Hepatocyte (in vitro differentiated cells): Measurements from ENCODE around the gene FOCAD. TPM values are rescaled to one million over a fixed set of nuclear protein-coding genes. Genes with fewer than 3 reads are reported as not detected.

Source experiments
- DNase-seq: peaks from one replicate; pipeline ENCODE4 v3.0.0-alpha.2; 2016; ENCODE audit warnings: low spot score
- H2AFZ ChIP-seq: fragments of 200-600 bp; sonication (generic); 2 replicates; pipeline ENCODE4 v1.6.0; 2016; ENCODE audit warnings: antibody characterized with exemption, mild to moderate bottlenecking
- H3K27ac ChIP-seq: fragments of 200-600 bp; sonication (generic); 2 replicates; pipeline ENCODE4 v1.5.1; 2016; ENCODE audit warnings: mild to moderate bottlenecking
- H3K27me3 ChIP-seq: fragments of 200-600 bp; sonication (generic); 2 replicates; pipeline ENCODE4 v1.6.1; 2016
- H3K36me3 ChIP-seq: fragments of 200-600 bp; sonication (generic); replicated peaks from 2 replicates; pipeline ENCODE4 v1.5.1; 2016; ENCODE audit warnings: low read depth; ENCODE audit not compliant: insufficient read depth
- H3K4me1 ChIP-seq: fragments of 200-600 bp; sonication (generic); 2 replicates; pipeline ENCODE4 v1.5.1; 2016; ENCODE audit warnings: mild to moderate bottlenecking, moderate library complexity; ENCODE audit not compliant: insufficient read depth
- H3K4me2 ChIP-seq: fragments of 200-600 bp; sonication (generic); 2 replicates; pipeline ENCODE4 v1.6.0; 2016
- H3K4me3 ChIP-seq: fragments of 200-600 bp; sonication (generic); 2 replicates; pipeline ENCODE4 v1.5.1; 2016; ENCODE audit warnings: mild to moderate bottlenecking
- H3K79me2 ChIP-seq: fragments of 200-600 bp; sonication (generic); 2 replicates; pipeline ENCODE4 v1.6.0; 2017; ENCODE audit warnings: mild to moderate bottlenecking
- H3K9me2 ChIP-seq: fragments of 200-600 bp; sonication (generic); replicated peaks from 2 replicates; pipeline ENCODE4 v1.6.0; 2017; ENCODE audit warnings: mild to moderate bottlenecking; ENCODE audit not compliant: insufficient read depth
- H3K9me3 ChIP-seq: fragments of 200-600 bp; sonication (generic); 2 replicates; pipeline ENCODE4 v1.5.1; 2016; ENCODE audit warnings: low read depth, mild to moderate bottlenecking
- H4K20me1 ChIP-seq: fragments of 200-600 bp; sonication (generic); 2 replicates; pipeline ENCODE4 v1.6.0; 2016; ENCODE audit warnings: mild to moderate bottlenecking; ENCODE audit not compliant: insufficient read depth, poor library complexity, severe bottlenecking
- EZH2 ChIP-seq: fragments of 200-600 bp; sonication (generic); IDR thresholded peaks from 2 replicates; pipeline ENCODE4 v1.6.1; 2016; ENCODE audit warnings: antibody characterized with exemption, mild to moderate bottlenecking, borderline replicate concordance
- EZH2phosphoT487 ChIP-seq: fragments of 200-600 bp; sonication (generic); IDR thresholded peaks from one replicate; pipeline ENCODE4 v1.6.1; 2018; ENCODE audit warnings: antibody characterized with exemption, mild to moderate bottlenecking, low read depth, moderate library complexity; ENCODE audit not compliant: unreplicated experiment, severe bottlenecking
- WGBS: methylation state at CpG from one replicate; pipeline ENCODE4 v1.1.6; 2016; ENCODE audit warnings: low lambda C conversion rate; ENCODE audit errors: missing lambda C conversion rate; 5-methylcytosine and 5-hydroxymethylcytosine counted together
- polyA plus RNA-seq: library from polyadenylated mRNA; unstranded; fragments of >200 nt; fragmentation: Nextera tagmentation; extraction: Ambion mirVana; gene quantifications from 2 replicates; pipeline ENCODE4 v1.2.1, GENCODE V29; 2016
- total RNA-seq: library from RNA; depleted of rRNA; stranded (reverse); fragments of >200 nt; gene quantifications from 2 replicates; pipeline ENCODE4 v1.2.3, GENCODE V29; 2014
- TF ChIP-seq, protein P1 (sequence below): fragments of 200-600 bp; sonication (generic); IDR thresholded peaks from 2 replicates; pipeline ENCODE4 v1.5.1; 2016; ENCODE audit warnings: antibody characterized with exemption, mild to moderate bottlenecking; ENCODE audit not compliant: poor library complexity

Gene FOCAD
- total and polyA plus RNA-seq, 2 experiments from 2014 or later, result 21.7 to 54.1 TPM

DNA sequence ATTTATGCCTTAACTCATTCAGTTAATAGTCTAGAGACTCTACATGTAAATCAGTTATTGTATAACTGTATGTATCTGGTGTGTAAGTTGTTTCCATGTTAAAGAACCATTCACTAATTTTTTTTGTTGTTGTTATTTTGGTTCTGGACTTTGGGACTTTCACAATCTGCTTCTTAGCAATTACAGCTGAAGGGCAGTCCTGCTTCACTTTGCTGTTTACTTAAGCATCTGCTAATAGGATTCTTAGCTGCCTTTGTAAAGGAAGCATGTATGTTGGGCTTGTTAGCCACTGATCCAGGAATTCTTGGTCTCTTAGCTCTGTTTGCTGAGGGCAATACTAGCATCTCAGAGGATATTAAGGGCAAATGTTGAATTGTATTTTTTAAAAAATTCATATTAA is 97.0 kb downstream of the FOCAD start:
- H3K9me3 ChIP-seq, result no peaks in the 10 kb centered on the region
- H3K27ac ChIP-seq, result no peak overlapping the region

DNA sequence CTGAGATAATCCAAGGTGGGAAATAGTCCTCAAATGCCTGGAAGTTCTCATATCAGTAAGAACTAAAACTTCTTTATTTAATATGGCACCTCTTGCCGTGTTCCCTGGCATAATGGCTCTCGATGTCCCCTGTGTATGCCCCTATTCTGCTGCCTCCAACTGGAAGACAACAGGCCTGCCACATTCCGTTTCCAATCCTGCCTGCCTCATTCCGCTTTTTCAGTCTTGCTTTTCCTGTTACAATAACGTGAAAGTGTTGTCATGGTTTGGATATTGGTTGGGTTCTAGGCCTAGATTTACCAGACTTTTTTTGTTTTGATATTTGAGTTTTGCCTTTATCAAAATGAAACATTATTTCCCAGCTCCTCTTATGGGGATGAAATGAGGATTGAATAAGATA is 98.2 kb downstream of the FOCAD start:
- Histone ChIP-seq H3K27ac (no peak overlapping the region), H3K4me2 (no peak overlapping the region), H3K9me2 (no peaks in the 10 kb centered on the region), H3K27me3 (no peaks in the 10 kb centered on the region), H3K4me1 (no peaks in the 10 kb centered on the region), H3K9me3 (no peaks in the 10 kb centered on the region), H3K4me3 (no peak overlapping the region), H4K20me1 (no peaks in the 10 kb centered on the region), H3K79me2 (no peaks in the 10 kb centered on the region), H3K36me3 (no peaks in the 10 kb centered on the region), H2AFZ (no peak overlapping the region)
- TF ChIP-seq, protein P1, sequence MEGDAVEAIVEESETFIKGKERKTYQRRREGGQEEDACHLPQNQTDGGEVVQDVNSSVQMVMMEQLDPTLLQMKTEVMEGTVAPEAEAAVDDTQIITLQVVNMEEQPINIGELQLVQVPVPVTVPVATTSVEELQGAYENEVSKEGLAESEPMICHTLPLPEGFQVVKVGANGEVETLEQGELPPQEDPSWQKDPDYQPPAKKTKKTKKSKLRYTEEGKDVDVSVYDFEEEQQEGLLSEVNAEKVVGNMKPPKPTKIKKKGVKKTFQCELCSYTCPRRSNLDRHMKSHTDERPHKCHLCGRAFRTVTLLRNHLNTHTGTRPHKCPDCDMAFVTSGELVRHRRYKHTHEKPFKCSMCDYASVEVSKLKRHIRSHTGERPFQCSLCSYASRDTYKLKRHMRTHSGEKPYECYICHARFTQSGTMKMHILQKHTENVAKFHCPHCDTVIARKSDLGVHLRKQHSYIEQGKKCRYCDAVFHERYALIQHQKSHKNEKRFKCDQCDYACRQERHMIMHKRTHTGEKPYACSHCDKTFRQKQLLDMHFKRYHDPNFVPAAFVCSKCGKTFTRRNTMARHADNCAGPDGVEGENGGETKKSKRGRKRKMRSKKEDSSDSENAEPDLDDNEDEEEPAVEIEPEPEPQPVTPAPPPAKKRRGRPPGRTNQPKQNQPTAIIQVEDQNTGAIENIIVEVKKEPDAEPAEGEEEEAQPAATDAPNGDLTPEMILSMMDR, result no peak
- TF ChIP-seq EZH2phosphoT487 (no peak), EZH2 (no peak)
- no peak for DNase-seq
- WGBS, result 90% methylated on average over 5 of the region's 5 CpGs

More for the DNA sequence above, 97.0 kb downstream of the FOCAD start:
- Histone ChIP-seq H3K36me3 (no peaks in the 10 kb centered on the region), H2AFZ (no peak overlapping the region), H3K27me3 (no peaks in the 10 kb centered on the region), H3K9me2 (no peaks in the 10 kb centered on the region), H3K79me2 (no peaks in the 10 kb centered on the region), H3K4me3 (no peak overlapping the region), H4K20me1 (no peaks in the 10 kb centered on the region), H3K4me1 (no peaks in the 10 kb centered on the region), H3K4me2 (no peak overlapping the region)
- TF ChIP-seq EZH2 (no peak), EZH2phosphoT487 (no peak)
- TF ChIP-seq, protein P1, result no peak
- DNase-seq, result peak; percentile 18

DNA sequence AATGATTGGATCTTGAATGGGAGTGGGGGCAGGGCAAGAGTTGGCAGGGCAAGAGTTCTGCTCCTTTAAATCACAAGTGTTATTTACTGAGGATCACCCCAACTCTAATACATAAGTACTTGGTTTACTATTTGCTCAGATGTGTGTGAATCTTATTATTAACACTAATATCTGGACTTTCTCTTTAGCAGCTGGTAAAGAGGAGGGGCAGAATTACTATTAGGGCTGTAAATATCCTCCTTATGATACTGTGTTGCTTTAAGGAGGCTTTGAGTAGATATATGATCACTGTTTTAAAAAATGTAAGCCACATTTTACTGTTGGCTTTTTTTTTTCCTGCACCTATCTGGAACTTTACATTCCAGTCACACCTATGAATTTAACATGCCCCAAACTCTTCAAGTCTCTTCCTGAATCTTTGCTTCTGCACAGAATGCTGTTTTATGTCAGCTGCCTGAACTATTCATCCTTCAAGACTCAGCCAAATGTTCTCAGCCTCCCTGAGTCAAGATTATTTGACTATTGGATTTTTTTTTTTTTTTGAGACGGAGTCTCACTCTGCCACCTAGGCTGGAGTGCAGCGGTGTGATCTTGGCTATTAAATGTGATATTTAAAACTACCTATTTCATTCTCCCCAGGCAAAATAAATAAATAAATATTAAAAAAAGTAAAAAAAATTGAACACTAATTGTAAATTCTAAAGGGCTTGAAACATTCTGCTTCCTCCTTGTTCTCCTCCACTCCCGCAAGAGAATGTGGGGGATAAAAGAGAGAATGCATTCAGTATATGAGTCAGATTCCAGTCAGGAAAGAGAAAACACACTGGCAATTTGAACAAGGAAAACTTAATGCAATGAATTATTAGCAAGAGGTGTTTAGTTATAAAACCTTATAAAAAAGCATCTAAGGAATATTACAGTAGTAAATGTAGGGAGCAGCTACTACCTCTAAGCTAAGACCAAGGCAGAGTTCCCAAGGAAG is 99.3 kb downstream of the FOCAD start:
- Histone ChIP-seq H3K4me3 (no peak overlapping the region), H3K36me3 (no peaks in the 10 kb centered on the region), H3K4me1 (no peaks in the 10 kb centered on the region), H3K27ac (no peak overlapping the region), H3K9me3 (no peaks in the 10 kb centered on the region), H3K79me2 (no peaks in the 10 kb centered on the region), H3K27me3 (no peaks in the 10 kb centered on the region), H4K20me1 (no peaks in the 10 kb centered on the region), H2AFZ (no peak overlapping the region), H3K4me2 (no peak overlapping the region), H3K9me2 (no peaks in the 10 kb centered on the region)
- WGBS, result 85% methylated on average over 3 of the region's 3 CpGs
- DNase-seq, result no peak
- TF ChIP-seq EZH2 (no peak), EZH2phosphoT487 (no peak)
- TF ChIP-seq, protein P1, result no peak
